ENCODE data around the gene EFCAB12.
"Not testable (repeated sequence)": the region's sequence is repeated elsewhere in the genome, so short reads cannot be mapped to it uniquely, and the experiment has no call there.

The EFCAB12 gene

GRCh38 chr3:129378949-129379348 lies 49.5 kb downstream of the EFCAB12 start:
- WGBS = 84% methylated on average over 1 of the region's 1 CpG
- Histone ChIP-seq H3K4me1 (ENCODE audit: insufficient read depth, low read length) (no peaks in the 10 kb centered on the region), H3K27me3 (ENCODE audit: insufficient read depth, low read length) (no peaks in the 10 kb centered on the region), H3K36me3 (ENCODE audit: insufficient read depth, low read length) (no peaks in the 10 kb centered on the region), H3K27ac (ENCODE audit: low read depth, low read length) (no peak overlapping the region), H3K9me3 (ENCODE audit: insufficient read depth, low read depth, low read length) (peaks cover 17% of the 10 kb centered on the region), H3K4me3 (ENCODE audit: low read length) (no peak overlapping the region), H3K9ac (ENCODE audit: low read depth, low read length) (no peak overlapping the region)

DNA sequence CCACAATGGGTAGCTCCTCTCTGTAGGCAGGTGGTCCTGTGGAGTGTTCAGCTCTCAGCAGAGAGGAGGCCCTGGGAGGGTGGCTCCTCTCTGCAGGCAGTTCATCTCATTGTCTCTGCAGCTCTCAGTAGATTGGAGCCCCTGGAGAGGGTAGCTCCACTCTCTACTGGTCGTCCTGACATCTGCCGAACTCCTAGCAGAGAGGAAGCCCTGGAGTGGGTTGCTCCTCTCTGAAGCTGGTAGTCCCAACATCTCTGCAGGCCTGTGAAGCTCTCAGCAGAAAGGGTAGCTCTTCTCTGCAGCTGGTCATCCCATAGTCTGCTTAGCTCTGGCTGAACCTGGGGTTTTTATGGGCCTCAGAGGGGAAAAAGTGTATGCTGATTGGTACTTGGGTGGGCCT lies 50.8 kb downstream of the EFCAB12 start:
- Histone ChIP-seq H3K9me3 (ENCODE audit: insufficient read depth, low read depth, low read length) (peaks cover 17% of the 10 kb centered on the region), H3K36me3 (ENCODE audit: insufficient read depth, low read length) (no peaks in the 10 kb centered on the region), H3K27ac (ENCODE audit: low read depth, low read length) (no peak overlapping the region), H3K27me3 (ENCODE audit: insufficient read depth, low read length) (no peaks in the 10 kb centered on the region), H3K4me3 (ENCODE audit: low read length) (no peak overlapping the region), H3K9ac (ENCODE audit: low read depth, low read length) (no peak overlapping the region), H3K4me1 (ENCODE audit: insufficient read depth, low read length) (no peaks in the 10 kb centered on the region)
- WGBS = 93% methylated on average over 2 of the region's 2 CpGs

- Histone ChIP-seq H3K9me3 (ENCODE audit: insufficient read depth, low read depth, low read length) (peaks cover 17% of the 10 kb centered on the region), H3K9ac (ENCODE audit: low read depth, low read length) (no peak overlapping the region), H3K27ac (ENCODE audit: low read depth, low read length) (no peak overlapping the region), H3K36me3 (ENCODE audit: insufficient read depth, low read length) (no peaks in the 10 kb centered on the region), H3K4me3 (ENCODE audit: low read length) (no peak overlapping the region), H3K27me3 (ENCODE audit: insufficient read depth, low read length) (no peaks in the 10 kb centered on the region), H3K4me1 (ENCODE audit: insufficient read depth, low read length) (no peaks in the 10 kb centered on the region)
- 85% methylated on average over 5 of the region's 5 CpGs for whole genome bisulfite sequencing
Measured at GRCh38 chr3:129375099-129375498, 53.3 kb downstream of the EFCAB12 start.

- WGBS = 91% methylated on average over 20 of the region's 20 CpGs
- Histone ChIP-seq H3K4me1 (ENCODE audit: insufficient read depth, low read length) (no peaks in the 10 kb centered on the region), H3K9ac (ENCODE audit: low read depth, low read length) (no peak overlapping the region), H3K27ac (ENCODE audit: low read depth, low read length) (no peak overlapping the region), H3K9me3 (ENCODE audit: insufficient read depth, low read depth, low read length) (no peaks in the 10 kb centered on the region), H3K36me3 (ENCODE audit: insufficient read depth, low read length) (no peaks in the 10 kb centered on the region), H3K27me3 (ENCODE audit: insufficient read depth, low read length) (no peaks in the 10 kb centered on the region), H3K4me3 (ENCODE audit: low read length) (no peak overlapping the region)
Measured at GRCh38 chr3:129371041-129371826, 57.2 kb downstream of the EFCAB12 start.

DNA sequence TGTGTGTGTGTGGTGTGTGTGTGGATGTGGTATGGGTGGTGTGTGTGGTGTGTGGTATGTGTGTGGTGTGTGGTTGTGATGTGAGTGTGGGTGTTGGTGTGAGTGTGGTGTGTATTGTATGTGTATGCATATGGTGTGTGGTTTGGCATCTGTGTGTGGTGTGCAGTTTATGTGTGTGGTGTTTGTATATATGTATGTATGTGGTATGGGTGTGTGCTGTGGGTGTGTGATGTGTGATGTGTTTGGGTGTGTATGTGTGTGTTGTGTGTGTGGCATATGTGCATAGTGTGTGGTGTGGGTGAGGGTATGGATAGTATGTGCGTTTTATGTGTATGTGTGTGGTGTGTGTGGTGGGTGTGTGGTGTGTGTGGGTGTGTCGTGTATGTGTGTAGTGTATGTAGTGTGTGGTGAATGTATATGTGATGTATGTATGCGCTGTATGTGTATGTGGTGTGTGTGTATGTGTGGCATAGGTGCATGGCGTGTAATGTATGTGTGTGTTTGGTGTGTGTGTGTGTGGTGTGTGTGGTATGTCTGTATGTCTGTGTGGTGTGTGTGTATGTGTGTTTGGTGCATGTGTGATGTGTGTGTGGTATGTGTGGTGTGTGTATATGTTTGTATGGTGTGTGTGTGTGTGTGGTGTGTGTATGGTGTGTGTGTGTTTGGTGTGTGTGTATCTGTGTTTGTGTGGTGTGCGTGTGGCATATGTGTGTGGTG lies 58.0 kb downstream of the EFCAB12 start:
- Histone ChIP-seq H3K36me3 (ENCODE audit: insufficient read depth, low read length) (no peaks in the 10 kb centered on the region), H3K4me3 (ENCODE audit: low read length) (no peak overlapping the region), H3K4me1 (ENCODE audit: insufficient read depth, low read length) (no peaks in the 10 kb centered on the region), H3K27ac (ENCODE audit: low read depth, low read length) (no peak overlapping the region), H3K27me3 (ENCODE audit: insufficient read depth, low read length) (no peaks in the 10 kb centered on the region), H3K9me3 (ENCODE audit: insufficient read depth, low read depth, low read length) (no peaks in the 10 kb centered on the region), H3K9ac (ENCODE audit: low read depth, low read length) (no peak overlapping the region)
- WGBS = 90% methylated on average over 5 of the region's 5 CpGs

GRCh38 chr3:129369711-129370110 lies 58.7 kb downstream of the EFCAB12 start:
- Histone ChIP-seq H3K27ac (ENCODE audit: low read depth, low read length) (no peak overlapping the region), H3K36me3 (ENCODE audit: insufficient read depth, low read length) (no peaks in the 10 kb centered on the region), H3K4me1 (ENCODE audit: insufficient read depth, low read length) (no peaks in the 10 kb centered on the region), H3K4me3 (ENCODE audit: low read length) (no peak overlapping the region), H3K27me3 (ENCODE audit: insufficient read depth, low read length) (no peaks in the 10 kb centered on the region), H3K9me3 (ENCODE audit: insufficient read depth, low read depth, low read length) (no peaks in the 10 kb centered on the region), H3K9ac (ENCODE audit: low read depth, low read length) (no peak overlapping the region)
- 94% methylated on average over 5 of the region's 5 CpGs for WGBS

DNA sequence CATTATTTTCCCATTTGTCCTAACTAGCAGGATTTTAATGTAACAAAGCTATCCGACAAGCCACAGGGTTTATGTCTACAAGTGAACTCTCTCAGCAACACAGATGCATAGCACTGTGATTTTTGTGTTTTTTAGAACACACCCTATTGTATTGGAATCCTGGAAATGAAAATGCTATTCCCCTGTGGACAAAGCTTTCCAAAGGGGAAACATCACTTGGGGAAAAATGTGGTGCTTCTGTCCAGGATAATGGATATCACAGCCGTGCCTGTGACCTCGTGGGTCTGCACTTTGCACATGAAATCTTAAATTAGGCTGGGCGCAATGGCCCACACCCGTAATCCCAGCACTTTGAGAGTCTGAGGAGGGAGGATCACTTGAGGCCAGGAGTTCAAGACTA lies 60.6 kb downstream of the EFCAB12 start:
- Histone ChIP-seq H3K27ac (ENCODE audit: low read depth, low read length) (no peak overlapping the region), H3K36me3 (ENCODE audit: insufficient read depth, low read length) (no peaks in the 10 kb centered on the region), H3K4me1 (ENCODE audit: insufficient read depth, low read length) (no peaks in the 10 kb centered on the region), H3K9ac (ENCODE audit: low read depth, low read length) (no peak overlapping the region), H3K27me3 (ENCODE audit: insufficient read depth, low read length) (no peaks in the 10 kb centered on the region), H3K9me3 (ENCODE audit: insufficient read depth, low read depth, low read length) (no peaks in the 10 kb centered on the region), H3K4me3 (ENCODE audit: low read length) (no peak overlapping the region)
- WGBS = 91% methylated on average over 5 of the region's 5 CpGs

DNA sequence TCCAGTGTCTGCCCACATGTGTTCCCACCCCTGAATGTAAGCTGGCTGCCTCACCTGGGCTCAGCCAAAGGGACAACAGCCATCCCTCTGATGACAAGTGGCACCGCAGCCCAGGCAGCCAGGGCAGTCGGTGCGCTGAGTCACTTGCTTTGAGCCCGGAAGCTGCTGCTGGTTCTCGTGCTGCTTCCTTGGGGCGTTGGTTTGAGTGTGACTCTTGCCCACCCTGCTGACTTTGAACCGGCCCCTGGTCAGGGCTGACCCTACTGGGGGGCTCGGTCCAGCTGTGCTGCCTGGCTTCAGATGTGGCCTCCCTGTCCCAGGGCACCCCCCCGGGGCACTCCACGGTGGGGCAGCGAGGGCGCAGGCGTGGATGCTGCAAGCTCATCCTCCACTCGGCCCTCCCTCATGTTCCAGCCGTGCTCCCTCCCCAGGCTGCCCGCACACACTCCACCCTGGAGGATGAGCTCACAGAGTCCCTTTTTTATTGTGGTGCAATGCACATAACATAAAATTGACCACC lies 62.1 kb downstream of the EFCAB12 start:
- WGBS = 93% methylated on average over 16 of the region's 16 CpGs

DNA sequence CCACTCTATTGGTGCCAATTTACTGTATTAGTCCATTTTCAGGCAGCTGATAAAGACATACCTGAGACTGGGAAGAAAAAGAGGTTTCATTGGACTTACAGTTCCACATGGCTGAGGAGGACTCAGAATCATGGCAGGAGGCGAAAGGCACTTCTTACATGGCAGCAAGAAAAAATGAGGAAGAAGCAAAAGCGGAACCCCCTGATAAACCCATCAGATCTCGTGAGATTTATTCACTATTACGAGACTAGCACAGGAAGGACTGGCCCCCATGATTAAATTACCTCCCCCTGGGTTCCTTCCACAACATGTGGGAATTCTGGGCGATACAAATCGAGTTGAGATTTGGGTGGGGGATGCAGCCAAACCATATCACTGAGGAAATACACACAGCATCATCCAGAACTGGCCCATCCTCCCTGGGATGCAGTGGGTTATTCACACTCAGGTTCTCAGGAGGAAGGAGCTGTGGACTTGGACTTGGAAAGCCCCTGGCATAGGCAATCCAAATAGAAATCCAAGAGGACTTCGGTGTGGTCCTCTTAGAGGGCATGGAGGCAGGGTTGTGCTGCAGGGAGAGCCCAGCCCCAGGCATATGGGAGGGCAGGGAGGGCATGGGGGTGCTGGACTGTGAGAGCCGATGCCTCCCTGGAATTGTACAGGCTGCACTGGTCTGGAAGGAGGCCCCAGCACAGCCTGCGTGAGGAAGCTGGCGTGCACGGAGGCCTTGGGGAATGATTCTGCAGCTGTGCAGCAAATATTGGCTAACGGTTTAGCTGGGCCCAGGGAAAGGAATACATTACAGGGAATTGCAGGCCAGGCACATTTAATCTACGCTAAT lies 62.9 kb downstream of the EFCAB12 start:
- WGBS = 93% methylated on average over 13 of the region's 13 CpGs
- H3K4me3 ChIP-seq (ENCODE audit: low read length) = no peak overlapping the region
- H3K27ac ChIP-seq (ENCODE audit: low read depth, low read length) = no peak overlapping the region
- no peaks in the 10 kb centered on the region for H3K36me3 ChIP-seq (ENCODE audit: insufficient read depth, low read length)
- no peaks in the 10 kb centered on the region for H3K27me3 ChIP-seq (ENCODE audit: insufficient read depth, low read length)
- no peaks in the 10 kb centered on the region for H3K4me1 ChIP-seq (ENCODE audit: insufficient read depth, low read length)
- H3K9ac ChIP-seq (ENCODE audit: low read depth, low read length) = no peak overlapping the region
- H3K9me3 ChIP-seq (ENCODE audit: insufficient read depth, low read depth, low read length) = no peaks in the 10 kb centered on the region

More for the DNA sequence above, 62.1 kb downstream of the EFCAB12 start:
- no peak overlapping the region for H3K4me3 ChIP-seq (ENCODE audit: low read length)
- no peak overlapping the region for H3K27ac ChIP-seq (ENCODE audit: low read depth, low read length)
- no peaks in the 10 kb centered on the region for H3K27me3 ChIP-seq (ENCODE audit: insufficient read depth, low read length)
- no peaks in the 10 kb centered on the region for H3K4me1 ChIP-seq (ENCODE audit: insufficient read depth, low read length)
- H3K9ac ChIP-seq (ENCODE audit: low read depth, low read length) = no peak overlapping the region
- no peaks in the 10 kb centered on the region for H3K9me3 ChIP-seq (ENCODE audit: insufficient read depth, low read depth, low read length)
- no peaks in the 10 kb centered on the region for H3K36me3 ChIP-seq (ENCODE audit: insufficient read depth, low read length)

- 88% methylated on average over 2 of the region's 2 CpGs for WGBS
- not testable (repeated sequence) for H3K9me3 ChIP-seq (ENCODE audit: insufficient read depth, low read depth, low read length); H3K27me3 ChIP-seq (ENCODE audit: insufficient read depth, low read length); H3K4me1 ChIP-seq (ENCODE audit: insufficient read depth, low read length); H3K27ac ChIP-seq (ENCODE audit: low read depth, low read length); H3K36me3 ChIP-seq (ENCODE audit: insufficient read depth, low read length); H3K9ac ChIP-seq (ENCODE audit: low read depth, low read length); H3K4me3 ChIP-seq (ENCODE audit: low read length)
Measured at GRCh38 chr3:129364811-129365210, 63.6 kb downstream of the EFCAB12 start.

- H3K4me1 ChIP-seq (ENCODE audit: insufficient read depth, low read length); H3K4me3 ChIP-seq (ENCODE audit: low read length); H3K27ac ChIP-seq (ENCODE audit: low read depth, low read length); H3K27me3 ChIP-seq (ENCODE audit: insufficient read depth, low read length); H3K36me3 ChIP-seq (ENCODE audit: insufficient read depth, low read length); H3K9ac ChIP-seq (ENCODE audit: low read depth, low read length); H3K9me3 ChIP-seq (ENCODE audit: insufficient read depth, low read depth, low read length): not testable (repeated sequence)
- 97% methylated on average over 28 of the region's 28 CpGs for WGBS
Measured at GRCh38 chr3:129363356-129363755, 65.1 kb downstream of the EFCAB12 start.
